SK-N-SH treated with all-trans-retinoic acid at 6 μM for 48 hours (cell line): Measurements from ENCODE around the gene KIAA1217.

Experiments used
- ATAC-seq: fragments of 200-7000 bp; cut with Tn5 transposase; 3 replicates; pipeline ENCODE4 v1.9.1; 2020; ENCODE audit warnings: mild to moderate bottlenecking, moderate library complexity
- ARNTL ChIP-seq: fragments of 450-650 bp; formaldehyde crosslinking; IDR thresholded peaks from 2 replicates; pipeline ENCODE4 v1.5.0; 2020; ENCODE audit warnings: low read depth, mild to moderate bottlenecking, moderate library complexity, borderline replicate concordance
- BACH2 ChIP-seq: fragments of 250-450 bp; sonication (Bioruptor Pico); IDR thresholded peaks from 2 replicates; pipeline ENCODE4 v1.9.0; 2021; ENCODE audit warnings: mild to moderate bottlenecking, borderline replicate concordance
- CREB5 ChIP-seq: fragments of 250-450 bp; sonication (Bioruptor Pico); IDR thresholded peaks from 2 replicates; pipeline ENCODE4 v1.5.1; 2020; ENCODE audit warnings: low read depth, mild to moderate bottlenecking, moderate library complexity
- CSDC2 ChIP-seq: fragments of 250-450 bp; sonication (Bioruptor Pico); IDR thresholded peaks from 2 replicates; pipeline ENCODE4 v1.5.0; 2020; ENCODE audit warnings: mild to moderate bottlenecking, moderate library complexity
- GLIS3 ChIP-seq: fragments of 250-450 bp; sonication (Bioruptor Pico); IDR thresholded peaks from 2 replicates; pipeline ENCODE4 v1.5.0; 2020; ENCODE audit warnings: mild to moderate bottlenecking, moderate library complexity
- ISL1 ChIP-seq: fragments of 250-450 bp; sonication (Bioruptor Pico); IDR thresholded peaks from 2 replicates; pipeline ENCODE4 v2.1.2; 2022; ENCODE audit warnings: mild to moderate bottlenecking, moderate library complexity
- OSR1 ChIP-seq: fragments of 250-450 bp; sonication (Bioruptor Pico); IDR thresholded peaks from 2 replicates; pipeline ENCODE4 v1.8.0; 2022; ENCODE audit warnings: moderate library complexity, mild to moderate bottlenecking, inconsistent platforms
- PATZ1 ChIP-seq: fragments of 250-450 bp; sonication (Bioruptor Pico); IDR thresholded peaks from 2 replicates; pipeline ENCODE4 v1.8.0; 2020; ENCODE audit warnings: mild to moderate bottlenecking, moderate library complexity, borderline replicate concordance
- POU6F1 ChIP-seq: fragments of 250-450 bp; sonication (Bioruptor Pico); IDR thresholded peaks from 2 replicates; pipeline ENCODE4 v1.8.0; 2021; ENCODE audit warnings: low read depth, mild to moderate bottlenecking, moderate library complexity, borderline replicate concordance
- PPARA ChIP-seq: fragments of 250-450 bp; sonication (Bioruptor Pico); IDR thresholded peaks from 2 replicates; pipeline ENCODE4 v1.5.0; 2020; ENCODE audit warnings: mild to moderate bottlenecking, borderline replicate concordance
- SNAI2 ChIP-seq: fragments of 250-450 bp; sonication (Bioruptor Pico); IDR thresholded peaks from 2 replicates; pipeline ENCODE4 v1.5.0; 2020; ENCODE audit warnings: mild to moderate bottlenecking, moderate library complexity
- TCF4 ChIP-seq: fragments of 250-450 bp; sonication (Bioruptor Pico); IDR thresholded peaks from 2 replicates; pipeline ENCODE4 v1.8.0; 2021; ENCODE audit warnings: mild to moderate bottlenecking, moderate library complexity, borderline replicate concordance
- TOX ChIP-seq: fragments of 250-450 bp; sonication (Bioruptor Pico); IDR thresholded peaks from 2 replicates; pipeline ENCODE4 v1.8.0; 2021; ENCODE audit warnings: mild to moderate bottlenecking, moderate library complexity, borderline replicate concordance
- TSHZ2 ChIP-seq: fragments of 250-450 bp; sonication (Bioruptor Pico); IDR thresholded peaks from 2 replicates; pipeline ENCODE4 v1.5.0; 2020; ENCODE audit warnings: mild to moderate bottlenecking, moderate library complexity
- ZC3H10 ChIP-seq: fragments of 250-450 bp; sonication (Bioruptor Pico); IDR thresholded peaks from 2 replicates; pipeline ENCODE4 v1.5.1; 2021; ENCODE audit warnings: mild to moderate bottlenecking, moderate library complexity
- ZFP3 ChIP-seq: fragments of 250-450 bp; sonication (Bioruptor Pico); IDR thresholded peaks from 2 replicates; pipeline ENCODE4 v1.5.0; 2020; ENCODE audit warnings: mild to moderate bottlenecking, moderate library complexity
- ZFP30 ChIP-seq: fragments of 450-650 bp; formaldehyde crosslinking; IDR thresholded peaks from 2 replicates; pipeline ENCODE4 v1.5.0; 2022; ENCODE audit warnings: mild to moderate bottlenecking, moderate library complexity
- ZNF565 ChIP-seq: fragments of 450-650 bp; formaldehyde crosslinking; conservative IDR thresholded peaks from 2 replicates; pipeline ENCODE4 v1.5.0; 2020; ENCODE audit warnings: low read depth, mild to moderate bottlenecking, moderate library complexity
- ZNF8 ChIP-seq: fragments of 450-650 bp; formaldehyde crosslinking; IDR thresholded peaks from 2 replicates; pipeline ENCODE4 v1.5.0; 2020; ENCODE audit warnings: mild to moderate bottlenecking, moderate library complexity

Gene KIAA1217

GRCh38 chr10:24405635-24406034 is 196.7 kb downstream of the KIAA1217 start:
- no peak for ATAC-seq
- TF ChIP-seq ARNTL (no peak), ZNF565 (CRISPR knock-in tag) (no peak), ZNF8 (CRISPR knock-in tag) (no peak), TCF4 (no peak), CREB5 (CRISPR knock-in tag) (no peak), OSR1 (CRISPR knock-in tag) (no peak), ISL1 (CRISPR knock-in tag) (no peak), SNAI2 (CRISPR knock-in tag) (no peak), TSHZ2 (CRISPR knock-in tag) (no peak), ZC3H10 (CRISPR knock-in tag) (no peak), PPARA (CRISPR knock-in tag) (no peak)
- TF ChIP-seq, all 23 proteins: peak for 0

GRCh38 chr10:24406809-24407483 is 198.0 kb downstream of the KIAA1217 start:
- TF ChIP-seq CSDC2 (CRISPR knock-in tag) (no peak), ZFP3 (CRISPR knock-in tag) (no peak), TCF4 (no peak), TOX (no peak), SNAI2 (CRISPR knock-in tag) (no peak), OSR1 (CRISPR knock-in tag) (no peak), ZNF8 (CRISPR knock-in tag) (no peak), ZC3H10 (CRISPR knock-in tag) (no peak), GLIS3 (CRISPR knock-in tag) (no peak), PPARA (CRISPR knock-in tag) (no peak), ARNTL (no peak), BACH2 (CRISPR knock-in tag) (no peak)

GRCh38 chr10:24407928-24408327 is 199.0 kb downstream of the KIAA1217 start:
- ATAC-seq = no peak
- TF ChIP-seq TSHZ2 (CRISPR knock-in tag) (no peak), TCF4 (no peak), CREB5 (CRISPR knock-in tag) (no peak), ZC3H10 (CRISPR knock-in tag) (no peak), ZFP30 (CRISPR knock-in tag) (no peak), ZFP3 (CRISPR knock-in tag) (no peak)
- TF ChIP-seq, all 23 proteins: peak for 0

More at GRCh38 chr10:24406809-24407483, 198.0 kb downstream of the KIAA1217 start:
- ATAC-seq = no peak

- ATAC-seq = no peak
- TF ChIP-seq CREB5 (CRISPR knock-in tag) = no peak
- TF ChIP-seq ZNF565 (CRISPR knock-in tag) = no peak
- no peak for TF ChIP-seq ZFP3 (CRISPR knock-in tag)
- no peak for TF ChIP-seq ZC3H10 (CRISPR knock-in tag)
- TF ChIP-seq TCF4 = no peak
- no peak for TF ChIP-seq POU6F1
- no peak for TF ChIP-seq PATZ1 (CRISPR knock-in tag)
These were observed 199.4 kb downstream of the KIAA1217 start for GRCh38 chr10:24408365-24408764.
